OCI-LY7 (cell line): ENCODE data around the gene PLXDC2. TPM values are rescaled to one million over a fixed set of nuclear protein-coding genes. Genes with fewer than 3 reads are reported as not detected.

Experiments
- BruUV-seq: library from RNA; stranded (reverse); fragments of 400-500 nt; replicated peaks from 2 replicates; lab custom pipeline; 2021; lab: Mats Ljungman, UMichigan
- CTCF ChIA-PET: fragments of 300-600 bp; sonication (Branson Sonifier 250); formaldehyde crosslinking; loops from one replicate; lab custom pipeline; 2022; ENCODE audit warnings: antibody characterized with exemption; ENCODE audit not compliant: unreplicated experiment; lab: Charles Lee
- POLR2A ChIA-PET: fragments of 300-600 bp; sonication (Branson Sonifier 250); formaldehyde crosslinking; loops from one replicate; lab custom pipeline; 2022; ENCODE audit warnings: antibody characterized with exemption; lab: Charles Lee
- DNase-seq: peaks from one replicate; pipeline ENCODE4 v3.0.0-alpha.2; 2015; ENCODE audit warnings: low spot score
- H2AFZ ChIP-seq: fragments of 200-600 bp; sonication (generic), shearing (Covaris generic); 2 replicates; pipeline ENCODE4 v1.6.1; 2014; ENCODE audit warnings: mild to moderate bottlenecking, antibody characterized with exemption, low read length, moderate library complexity
- H3K27ac ChIP-seq: fragments of 200-600 bp; sonication (generic); 2 replicates; pipeline ENCODE4 v1.5.1; 2014; ENCODE audit warnings: mixed run types, low read depth, mild to moderate bottlenecking, moderate library complexity, low read length, inconsistent platforms; ENCODE audit not compliant: poor library complexity, severe bottlenecking
- H3K36me3 ChIP-seq: fragments of 200-600 bp; sonication (generic); 2 replicates; pipeline ENCODE4 v1.6.1; 2014; ENCODE audit warnings: mild to moderate bottlenecking, antibody characterized with exemption, low read length, moderate library complexity, mixed read lengths; ENCODE audit not compliant: insufficient read depth
- H3K4me1 ChIP-seq: fragments of 200-600 bp; sonication (generic); 2 replicates; pipeline ENCODE4 v1.5.1; 2014; ENCODE audit warnings: mild to moderate bottlenecking, low read length; ENCODE audit not compliant: insufficient read depth, poor library complexity, severe bottlenecking
- H3K4me2 ChIP-seq: fragments of 200-600 bp; sonication (generic); 2 replicates; pipeline ENCODE4 v1.6.1; 2014; ENCODE audit warnings: mild to moderate bottlenecking, low read length
- H3K4me3 ChIP-seq: fragments of 200-600 bp; sonication (generic); 2 replicates; pipeline ENCODE4 v1.5.1; 2014; ENCODE audit warnings: mild to moderate bottlenecking, low read depth, low read length; ENCODE audit not compliant: poor library complexity, severe bottlenecking
- H3K79me2 ChIP-seq: fragments of 200-600 bp; sonication (generic); 2 replicates; pipeline ENCODE4 v1.6.1; 2016; ENCODE audit warnings: low read depth, mild to moderate bottlenecking, low read length, moderate library complexity, mixed read lengths; ENCODE audit not compliant: insufficient read depth
- H3K9me2 ChIP-seq: fragments of 200-600 bp; sonication (generic); 2 replicates; pipeline ENCODE4 v1.6.1; 2016; ENCODE audit warnings: mild to moderate bottlenecking, low read length, mixed read lengths; ENCODE audit not compliant: insufficient read depth
- H3K9me3 ChIP-seq: fragments of 200-600 bp; sonication (generic); 2 replicates; pipeline ENCODE4 v1.6.1; 2014; ENCODE audit warnings: mild to moderate bottlenecking, mixed run types, low read length, mixed read lengths
- H4K20me1 ChIP-seq: fragments of 200-600 bp; sonication (generic); 2 replicates; pipeline ENCODE4 v1.6.1; 2014; ENCODE audit warnings: mild to moderate bottlenecking, antibody characterized with exemption, low read length, moderate library complexity, mixed read lengths; ENCODE audit not compliant: insufficient read depth
- CTCF ChIP-seq: fragments of 200-600 bp; sonication (generic); conservative IDR thresholded peaks from 2 replicates; pipeline ENCODE4 v1.5.1; 2014; ENCODE audit warnings: mild to moderate bottlenecking, antibody characterized with exemption, low read length, moderate library complexity, mixed read lengths
- EZH2phosphoT487 ChIP-seq: fragments of 200-600 bp; sonication (generic); IDR thresholded peaks from 2 replicates; pipeline ENCODE4 v1.6.1; 2018; ENCODE audit warnings: low read depth, borderline replicate concordance, mild to moderate bottlenecking, mixed run types, antibody characterized with exemption, low read length, moderate library complexity, mixed read lengths
- intact Hi-C: fragments of 100-400 bp; cut with micrococcal nuclease; formaldehyde crosslinking; loops from one replicate; pipeline ENCODE4 v1.10.0; 2022; ENCODE audit not compliant: unreplicated experiment
- total RNA-seq, 2 experiments: library from RNA; depleted of rRNA in 1 of 2; stranded (reverse); fragments of >200 nt in 1 of 2; shearing (Covaris generic) in 1 of 2; gene quantifications; 2 replicates each; pipeline ENCODE4 v1.2.3, GENCODE V29; 2014 to 2022

Gene PLXDC2
- total RNA-seq, 2 experiments from 2014 or later = not detected

- Histone ChIP-seq H3K79me2 (no peaks in the 10 kb centered on the region), H3K4me1 (no peaks in the 10 kb centered on the region), H3K27ac (no peak overlapping the region), H3K9me3 (no peaks in the 10 kb centered on the region), H3K9me2 (no peaks in the 10 kb centered on the region), H3K4me3 (no peak overlapping the region), H2AFZ (no peak overlapping the region), H3K36me3 (no peaks in the 10 kb centered on the region), H4K20me1 (no peaks in the 10 kb centered on the region), H3K4me2 (no peak overlapping the region)
- BruUV-seq = no TSS peak
- intact Hi-C loops = no loop called here
- no peak for DNase-seq
- CTCF ChIA-PET = no interaction called here
- POLR2A ChIA-PET = no interaction called here
- no peak for TF ChIP-seq EZH2phosphoT487
- no peak for TF ChIP-seq CTCF
These were observed 291.8 kb downstream of the PLXDC2 start for GRCh38 chr10:20108021-20108420.

- Histone ChIP-seq H3K4me1 (no peaks in the 10 kb centered on the region), H3K27ac (no peak overlapping the region), H3K4me2 (no peak overlapping the region), H3K9me3 (no peaks in the 10 kb centered on the region), H3K79me2 (no peaks in the 10 kb centered on the region), H3K36me3 (no peaks in the 10 kb centered on the region), H3K4me3 (no peak overlapping the region), H3K9me2 (no peaks in the 10 kb centered on the region), H4K20me1 (no peaks in the 10 kb centered on the region), H2AFZ (no peak overlapping the region)
- TF ChIP-seq CTCF (no peak), EZH2phosphoT487 (no peak)
- intact Hi-C loops = no loop called here
- no TSS peak for BruUV-seq
- DNase-seq = no peak
- ChIA-PET POLR2A (interaction anchor here (0.7 kb wide), 1 partner anchor 218 kb away, joined by 3 read pairs; no protein-coding TSS in a partner anchor), CTCF (no interaction called here)
These were observed 293.4 kb downstream of the PLXDC2 start for GRCh38 chr10:20109613-20110012.

GRCh38 chr10:20110125-20111100 lies 294.2 kb downstream of the PLXDC2 start:
- no peak for DNase-seq

More at GRCh38 chr10:20110125-20111100, 294.2 kb downstream of the PLXDC2 start:
- Histone ChIP-seq H3K4me2 (no peak overlapping the region), H3K27ac (no peak overlapping the region), H2AFZ (no peak overlapping the region), H3K4me1 (no peaks in the 10 kb centered on the region), H3K9me2 (no peaks in the 10 kb centered on the region), H3K79me2 (no peaks in the 10 kb centered on the region), H3K9me3 (no peaks in the 10 kb centered on the region), H3K36me3 (no peaks in the 10 kb centered on the region), H4K20me1 (no peaks in the 10 kb centered on the region), H3K4me3 (no peak overlapping the region)
- POLR2A ChIA-PET = no interaction called here
- CTCF ChIA-PET = no interaction called here
- no peak for TF ChIP-seq CTCF
- no peak for TF ChIP-seq EZH2phosphoT487
- BruUV-seq = no TSS peak
- intact Hi-C loops = no loop called here
